Measurements from ENCODE around the gene ANKRD60.

The ANKRD60 gene

GRCh38 chr20:58238490-58238889 is 10.0 kb upstream of the ANKRD60 start:
- H3K4me3 Mint-ChIP-seq, result no peak overlapping the region
- no peaks in the 10 kb centered on the region for H3K9me3 Mint-ChIP-seq
- no peak overlapping the region for H3K27ac Mint-ChIP-seq

GRCh38 chr20:58237318-58238132 is 9.1 kb upstream of the ANKRD60 start:
- Mint-ChIP-seq H3K9me3 (no peaks in the 10 kb centered on the region), H3K36me3 (ENCODE audit: low read depth) (peaks cover 14% of the 10 kb centered on the region), H3K4me3 (peak overlapping the region; percentile 94), H3K27me3 (ENCODE audit: low read depth) (no peaks in the 10 kb centered on the region), H3K4me1 (ENCODE audit: low read depth) (peaks cover 28% of the 10 kb centered on the region), H3K27ac (peak overlapping the region; percentile 89)
- DNase-seq (ENCODE audit: low spot score), result no peak

More at GRCh38 chr20:58238490-58238889, 10.0 kb upstream of the ANKRD60 start:
- peaks cover 28% of the 10 kb centered on the region for H3K4me1 Mint-ChIP-seq (ENCODE audit: low read depth)
- H3K36me3 Mint-ChIP-seq (ENCODE audit: low read depth), result peaks cover 20% of the 10 kb centered on the region
- H3K27me3 Mint-ChIP-seq (ENCODE audit: low read depth), result no peaks in the 10 kb centered on the region
- no peak for DNase-seq (ENCODE audit: low spot score)

GRCh38 chr20:58236612-58237317 is 8.3 kb upstream of the ANKRD60 start:
- no peaks in the 10 kb centered on the region for H3K27me3 Mint-ChIP-seq (ENCODE audit: low read depth)
- peak overlapping the region; percentile 89 for H3K27ac Mint-ChIP-seq
- no peaks in the 10 kb centered on the region for H3K9me3 Mint-ChIP-seq
- peaks cover 11% of the 10 kb centered on the region for H3K36me3 Mint-ChIP-seq (ENCODE audit: low read depth)
- peak overlapping the region; percentile 94 for H3K4me3 Mint-ChIP-seq
- peaks cover 28% of the 10 kb centered on the region for H3K4me1 Mint-ChIP-seq (ENCODE audit: low read depth)
- peak; percentile 90 for DNase-seq (ENCODE audit: low spot score)

- Mint-ChIP-seq H3K36me3 (ENCODE audit: low read depth) (peaks cover 13% of the 10 kb centered on the region), H3K9me3 (no peaks in the 10 kb centered on the region), H3K4me3 (peak overlapping the region; percentile 77), H3K27me3 (ENCODE audit: low read depth) (peaks cover 8% of the 10 kb centered on the region), H3K27ac (peak overlapping the region; percentile 63), H3K4me1 (ENCODE audit: low read depth) (peaks cover 28% of the 10 kb centered on the region)
- peak; percentile 47 for DNase-seq (ENCODE audit: low spot score)
Observed at GRCh38 chr20:58235010-58235409, 6.6 kb upstream of the ANKRD60 start.

GRCh38 chr20:58233881-58234528 is 5.6 kb upstream of the ANKRD60 start:
- no peak for DNase-seq (ENCODE audit: low spot score)
- Mint-ChIP-seq H3K36me3 (ENCODE audit: low read depth) (peaks cover 20% of the 10 kb centered on the region), H3K4me3 (no peak overlapping the region), H3K4me1 (ENCODE audit: low read depth) (peaks cover 31% of the 10 kb centered on the region), H3K9me3 (no peaks in the 10 kb centered on the region), H3K27ac (no peak overlapping the region), H3K27me3 (ENCODE audit: low read depth) (peaks cover 18% of the 10 kb centered on the region)

GRCh38 chr20:58233393-58233792 is 4.9 kb upstream of the ANKRD60 start:
- Mint-ChIP-seq H3K27me3 (ENCODE audit: low read depth) (peaks cover 23% of the 10 kb centered on the region), H3K36me3 (ENCODE audit: low read depth) (peaks cover 22% of the 10 kb centered on the region), H3K27ac (no peak overlapping the region), H3K4me3 (no peak overlapping the region), H3K9me3 (no peaks in the 10 kb centered on the region), H3K4me1 (ENCODE audit: low read depth) (peaks cover 33% of the 10 kb centered on the region)
- DNase-seq (ENCODE audit: low spot score), result no peak

- DNase-seq (ENCODE audit: low spot score), result no peak
- Mint-ChIP-seq H3K4me3 (no peak overlapping the region), H3K4me1 (ENCODE audit: low read depth) (peaks cover 23% of the 10 kb centered on the region), H3K27ac (no peak overlapping the region), H3K9me3 (no peaks in the 10 kb centered on the region), H3K27me3 (ENCODE audit: low read depth) (peaks cover 38% of the 10 kb centered on the region), H3K36me3 (ENCODE audit: low read depth) (peaks cover 19% of the 10 kb centered on the region)
Observed at GRCh38 chr20:58231683-58232082, 3.2 kb upstream of the ANKRD60 start.

GRCh38 chr20:58229198-58229798 is 845 bp upstream of the ANKRD60 start:
- Mint-ChIP-seq H3K27me3 (ENCODE audit: low read depth) (peaks cover 46% of the 10 kb centered on the region), H3K36me3 (ENCODE audit: low read depth) (peaks cover 16% of the 10 kb centered on the region), H3K4me3 (peak overlapping the region; percentile 46), H3K9me3 (no peaks in the 10 kb centered on the region), H3K27ac (no peak overlapping the region), H3K4me1 (ENCODE audit: low read depth) (peaks cover 6% of the 10 kb centered on the region)
- DNase-seq (ENCODE audit: low spot score), result no peak

GRCh38 chr20:58228103-58228483 is 360 bp downstream of the ANKRD60 start:
- Mint-ChIP-seq H3K27me3 (ENCODE audit: low read depth) (peaks cover 46% of the 10 kb centered on the region), H3K4me3 (peak overlapping the region; percentile 24), H3K27ac (no peak overlapping the region), H3K36me3 (ENCODE audit: low read depth) (peaks cover 13% of the 10 kb centered on the region), H3K9me3 (no peaks in the 10 kb centered on the region), H3K4me1 (ENCODE audit: low read depth) (peaks cover 6% of the 10 kb centered on the region)
- no peak for DNase-seq (ENCODE audit: low spot score)

GRCh38 chr20:58227391-58228102 is 906 bp downstream of the ANKRD60 start:
- Mint-ChIP-seq H3K27me3 (ENCODE audit: low read depth) (peaks cover 46% of the 10 kb centered on the region), H3K4me1 (ENCODE audit: low read depth) (peaks cover 6% of the 10 kb centered on the region), H3K4me3 (peak overlapping the region; percentile 24), H3K36me3 (ENCODE audit: low read depth) (peaks cover 13% of the 10 kb centered on the region), H3K27ac (no peak overlapping the region), H3K9me3 (no peaks in the 10 kb centered on the region)
- no peak for DNase-seq (ENCODE audit: low spot score)

GRCh38 chr20:58225452-58226200 is 2.8 kb downstream of the ANKRD60 start:
- no peak overlapping the region for H3K27ac Mint-ChIP-seq
- H3K27me3 Mint-ChIP-seq (ENCODE audit: low read depth), result peaks cover 53% of the 10 kb centered on the region
- peaks cover 6% of the 10 kb centered on the region for H3K4me1 Mint-ChIP-seq (ENCODE audit: low read depth)
- no peak for DNase-seq (ENCODE audit: low spot score)
- no peak overlapping the region for H3K4me3 Mint-ChIP-seq
- no peaks in the 10 kb centered on the region for H3K9me3 Mint-ChIP-seq
- peaks cover 13% of the 10 kb centered on the region for H3K36me3 Mint-ChIP-seq (ENCODE audit: low read depth)

GRCh38 chr20:58224974-58225373 is 3.5 kb downstream of the ANKRD60 start:
- Mint-ChIP-seq H3K36me3 (ENCODE audit: low read depth) (peaks cover 10% of the 10 kb centered on the region), H3K4me3 (no peak overlapping the region), H3K27me3 (ENCODE audit: low read depth) (peaks cover 47% of the 10 kb centered on the region), H3K9me3 (no peaks in the 10 kb centered on the region), H3K27ac (no peak overlapping the region), H3K4me1 (ENCODE audit: low read depth) (peaks cover 6% of the 10 kb centered on the region)
- DNase-seq (ENCODE audit: low spot score), result no peak

GRCh38 chr20:58224097-58224496 is 4.4 kb downstream of the ANKRD60 start:
- Mint-ChIP-seq H3K4me3 (no peak overlapping the region), H3K9me3 (peaks cover 3% of the 10 kb centered on the region), H3K27ac (no peak overlapping the region), H3K36me3 (ENCODE audit: low read depth) (peaks cover 4% of the 10 kb centered on the region), H3K27me3 (ENCODE audit: low read depth) (peaks cover 38% of the 10 kb centered on the region), H3K4me1 (ENCODE audit: low read depth) (peaks cover 3% of the 10 kb centered on the region)
- DNase-seq (ENCODE audit: low spot score), result peak; percentile 55
